A172 (cell line): ENCODE measurements around the gene MGAT5B. TPM values are rescaled to one million over a fixed set of nuclear protein-coding genes. Genes with fewer than 3 reads are reported as not detected.
"Not testable (repeated sequence)": the region's sequence is repeated elsewhere in the genome, so short reads cannot be mapped to it uniquely, and the experiment has no call there.

Experiments
- DNase-seq: peaks from one replicate; pipeline ENCODE4 v3.0.0-alpha.2; 2015; ENCODE audit warnings: low spot score
- total RNA-seq: library from RNA; depleted of rRNA; stranded (reverse); fragments of >200 nt; shearing (Covaris generic); gene quantifications from 2 replicates; pipeline ENCODE4 v1.2.3, GENCODE V29; 2014

MGAT5B gene
- total RNA-seq, 1 experiment from 2014 or later: 16.7 TPM

- DNase-seq: no peak
These were observed 103.9 kb downstream of the MGAT5B start for GRCh38 chr17:76972046-76972641.

GRCh38 chr17:76973040-76973439 is 104.8 kb downstream of the MGAT5B start:
- DNase-seq: no peak

DNA sequence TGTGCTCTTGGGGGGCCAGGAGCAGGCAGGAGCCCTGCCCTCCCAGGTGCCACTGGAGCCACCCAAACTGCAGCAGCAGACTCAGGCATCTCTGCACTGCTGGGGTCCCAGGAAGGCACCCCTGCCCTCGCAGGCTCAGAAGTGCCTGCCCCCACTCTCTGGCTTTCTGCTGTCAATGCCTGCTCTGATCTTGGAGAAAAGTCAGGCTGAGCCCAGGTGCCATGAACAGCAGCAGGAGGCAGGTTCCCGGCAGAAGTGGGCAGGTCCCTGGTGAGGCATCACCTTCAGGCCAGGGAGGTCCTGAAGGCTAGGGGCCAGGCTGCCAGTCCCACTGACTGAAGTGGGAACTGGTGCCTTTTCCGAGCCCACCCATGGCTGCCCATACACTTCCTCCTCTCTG is 106.5 kb downstream of the MGAT5B start:
- no peak for DNase-seq

- not testable (repeated sequence) for DNase-seq
These were observed 109.8 kb downstream of the MGAT5B start for GRCh38 chr17:76978050-76978449.

GRCh38 chr17:76981545-76982295 is 113.5 kb downstream of the MGAT5B start:
- no peak for DNase-seq

DNA sequence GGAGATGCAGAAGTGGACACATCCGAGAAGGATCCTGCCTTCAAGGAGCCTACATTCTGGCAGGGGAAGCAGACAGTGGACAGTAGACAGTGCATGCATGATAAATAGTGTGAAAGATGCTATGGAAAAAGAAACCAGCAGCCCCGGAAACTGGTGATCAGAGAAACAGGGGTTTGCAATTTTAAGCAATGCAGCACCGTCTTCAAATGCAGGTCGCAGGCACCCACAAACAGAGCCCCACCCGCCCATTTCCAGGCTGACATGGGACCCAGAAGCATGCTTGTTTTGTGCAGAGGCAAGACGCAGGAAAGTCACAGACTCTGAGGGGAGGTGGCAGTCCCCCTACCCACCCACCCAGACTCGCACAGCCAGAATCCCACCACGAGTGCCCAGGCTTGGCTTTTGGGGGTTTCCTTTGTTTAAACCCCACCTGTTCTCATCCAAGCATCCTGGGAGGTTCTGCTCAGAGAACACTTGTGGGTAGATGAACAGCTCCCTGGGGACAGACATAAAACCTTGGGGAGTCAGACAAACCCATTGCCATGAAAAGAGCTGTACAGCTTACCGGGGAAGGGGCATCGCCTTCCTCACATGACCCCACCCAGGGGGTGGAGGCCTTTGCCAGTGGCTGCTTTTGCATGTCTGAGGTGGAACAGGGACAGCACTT is 114.3 kb downstream of the MGAT5B start:
- DNase-seq: no peak

DNA sequence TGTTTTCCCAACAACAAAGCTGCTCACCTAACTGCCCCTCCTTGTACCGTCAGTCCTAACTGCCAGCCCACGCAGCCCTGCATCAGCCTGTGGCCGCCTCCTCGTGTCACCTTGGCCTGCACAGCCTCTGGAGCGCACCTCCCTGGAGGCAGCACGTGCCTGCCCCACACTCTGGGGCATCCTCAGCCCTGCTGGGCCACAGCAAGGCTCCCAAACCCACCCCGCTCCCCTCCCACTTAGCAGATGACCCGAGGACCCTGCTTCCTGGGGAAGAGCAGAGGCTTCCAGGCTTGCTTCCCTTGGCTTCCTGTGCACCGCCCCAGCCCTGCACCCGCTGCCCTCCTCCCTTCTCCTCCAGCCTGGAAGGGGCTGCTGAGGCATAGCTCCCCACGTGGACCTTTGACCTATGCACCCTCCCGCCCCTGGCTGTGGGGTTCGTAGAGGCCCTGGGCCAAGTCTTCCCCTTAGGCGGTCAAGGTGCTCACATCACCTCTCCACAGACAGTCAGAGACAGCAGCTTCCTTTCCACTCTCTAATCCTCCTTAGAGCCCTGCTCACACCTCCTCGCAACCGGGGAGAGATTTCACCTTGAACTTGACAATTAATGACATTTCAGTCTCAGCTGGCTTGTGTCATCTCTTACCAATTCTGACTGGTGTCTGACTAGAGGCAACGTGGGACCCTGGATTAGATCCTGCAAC is 115.0 kb downstream of the MGAT5B start:
- no peak for DNase-seq

GRCh38 chr17:76986365-76986764 is 118.2 kb downstream of the MGAT5B start:
- no peak for DNase-seq

DNA sequence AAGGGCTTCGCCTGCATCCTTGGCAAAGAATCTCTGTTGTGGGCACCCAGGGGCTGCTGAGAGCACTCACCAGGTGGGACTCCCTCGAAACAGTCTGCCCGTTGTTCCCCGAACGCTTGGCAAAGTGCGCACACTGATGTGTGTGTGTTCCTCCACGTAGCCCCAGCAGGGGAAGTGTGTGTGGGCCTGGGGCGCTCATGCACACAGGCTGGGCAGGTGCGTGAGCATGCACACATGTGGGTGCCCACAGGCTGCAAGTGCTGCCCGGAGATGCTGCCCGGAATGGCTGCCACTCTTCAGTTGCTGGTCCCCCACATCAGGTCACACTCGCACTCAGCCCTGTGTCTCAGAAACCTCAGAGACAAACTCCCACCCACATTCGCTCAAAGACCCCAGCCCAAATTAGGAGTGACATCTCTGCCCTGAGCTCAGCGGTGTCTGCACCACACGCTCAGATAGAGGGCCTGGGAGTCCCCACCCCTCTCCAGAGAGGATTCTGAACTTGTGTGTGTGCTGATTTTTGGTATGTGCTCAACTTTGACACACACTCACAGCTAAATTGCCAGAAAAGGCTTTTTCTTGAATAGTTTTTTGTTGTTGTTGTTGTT is 119.4 kb downstream of the MGAT5B start:
- DNase-seq: no peak

- DNase-seq: no peak
These were observed 120.6 kb downstream of the MGAT5B start for GRCh38 chr17:76988796-76989195.

DNA sequence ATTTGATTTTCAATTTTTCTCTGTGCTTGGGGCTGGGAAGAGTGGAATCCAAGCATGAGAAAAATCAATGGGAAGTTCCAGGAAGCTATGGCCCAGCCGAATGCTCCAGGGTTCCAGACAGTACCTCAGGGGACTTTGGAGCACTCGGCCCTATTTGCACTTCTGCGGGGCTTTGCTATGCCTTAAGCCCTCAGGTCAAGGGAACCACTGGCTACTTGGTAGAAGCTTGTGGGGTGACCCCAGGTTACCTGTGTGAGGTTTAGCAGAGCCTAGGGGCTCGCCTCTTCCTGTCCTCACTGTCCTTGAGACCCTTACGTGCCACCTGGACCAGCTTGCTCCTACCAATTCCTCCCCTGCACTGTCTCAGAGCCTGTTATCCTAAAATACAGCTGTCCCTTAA is 121.3 kb downstream of the MGAT5B start:
- no peak for DNase-seq

DNA sequence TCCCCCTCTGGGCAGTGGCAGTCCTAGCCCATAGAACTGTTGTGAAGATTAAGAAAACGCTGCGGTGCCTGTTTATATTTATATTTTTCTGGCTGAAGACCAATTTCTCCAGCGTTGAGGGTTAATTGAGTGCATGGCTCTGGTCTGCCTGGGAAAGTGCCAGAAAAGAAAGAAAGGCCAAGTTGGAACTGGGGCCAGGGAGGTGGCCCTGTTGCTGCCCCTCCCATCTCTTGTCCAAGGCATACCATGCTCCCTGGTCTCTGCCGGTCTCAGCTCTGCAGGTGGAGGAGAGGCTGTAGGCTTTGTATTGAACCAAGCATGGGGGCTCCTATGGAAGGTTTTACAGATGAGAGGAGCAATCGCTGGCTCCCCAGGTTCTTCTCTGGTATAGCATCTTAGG is 124.7 kb downstream of the MGAT5B start:
- no peak for DNase-seq

DNA sequence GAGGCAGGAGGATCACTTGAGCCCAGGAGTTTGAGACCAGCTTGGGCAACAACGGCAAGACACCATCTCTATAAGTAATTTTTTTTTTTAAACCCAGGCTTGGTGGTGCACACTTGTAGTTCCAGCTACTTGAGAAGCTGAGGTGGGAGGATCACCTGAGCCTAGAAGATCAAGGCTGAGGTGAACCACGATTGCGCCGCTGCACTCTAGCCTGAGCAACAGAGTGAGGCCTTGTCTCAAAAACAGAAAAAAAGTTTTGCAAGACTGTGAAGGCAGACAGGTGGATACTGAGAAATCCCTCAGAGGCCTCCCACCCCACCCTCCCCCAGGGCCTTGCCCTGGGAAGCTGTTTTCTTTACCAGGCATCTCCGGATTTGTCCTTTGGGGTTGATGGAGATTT is 125.4 kb downstream of the MGAT5B start:
- no peak for DNase-seq

- DNase-seq: peak; percentile 71
These were observed 126.0 kb downstream of the MGAT5B start for GRCh38 chr17:76994237-76994637.

GRCh38 chr17:76995387-76996105 is 127.3 kb downstream of the MGAT5B start:
- DNase-seq: no peak

DNA sequence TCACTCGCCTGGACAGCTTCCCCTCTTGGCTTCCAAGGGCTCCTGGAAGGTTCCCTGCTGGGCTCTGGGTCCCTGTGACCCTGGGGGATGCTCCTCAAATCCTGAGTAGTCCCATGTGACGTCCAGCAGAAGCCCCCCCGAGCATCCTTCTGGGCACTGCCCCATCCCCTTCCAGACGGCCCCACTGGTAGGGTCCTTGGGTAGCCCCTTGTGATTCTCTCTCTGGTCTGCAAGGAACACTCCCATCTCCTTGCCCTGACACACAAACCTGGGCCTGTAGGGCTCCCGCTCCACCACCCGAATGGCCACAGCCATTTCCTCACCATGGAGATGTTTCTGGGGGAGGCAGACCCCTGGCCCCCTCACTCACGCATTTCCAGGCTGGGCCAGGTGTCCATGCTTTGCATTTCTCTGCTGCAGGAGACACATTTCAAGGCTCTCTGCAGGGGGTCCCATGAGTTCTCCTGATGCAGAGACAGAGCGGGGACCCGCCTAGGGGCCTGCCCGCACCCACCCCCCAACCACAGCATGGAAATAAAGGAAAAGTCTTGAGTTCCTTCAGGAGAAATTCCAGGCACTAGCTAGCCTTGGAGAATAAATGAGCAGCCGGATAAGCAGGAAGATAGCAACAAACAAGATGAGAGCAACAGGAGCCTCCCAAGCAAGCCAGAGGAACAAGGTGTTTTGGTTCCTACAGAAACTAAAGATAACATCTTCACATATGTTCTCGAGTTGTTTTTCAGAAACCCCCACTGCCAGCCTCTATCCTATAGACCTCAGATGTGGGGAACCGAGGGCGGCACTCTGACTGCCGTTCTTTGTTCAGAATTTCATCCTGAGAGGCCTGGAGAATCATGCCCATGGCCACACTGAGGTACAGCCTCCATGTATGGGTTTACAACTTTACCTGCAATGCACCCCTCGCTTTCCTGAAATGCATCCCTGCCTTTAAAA is 128.8 kb downstream of the MGAT5B start:
- DNase-seq: no peak

DNA sequence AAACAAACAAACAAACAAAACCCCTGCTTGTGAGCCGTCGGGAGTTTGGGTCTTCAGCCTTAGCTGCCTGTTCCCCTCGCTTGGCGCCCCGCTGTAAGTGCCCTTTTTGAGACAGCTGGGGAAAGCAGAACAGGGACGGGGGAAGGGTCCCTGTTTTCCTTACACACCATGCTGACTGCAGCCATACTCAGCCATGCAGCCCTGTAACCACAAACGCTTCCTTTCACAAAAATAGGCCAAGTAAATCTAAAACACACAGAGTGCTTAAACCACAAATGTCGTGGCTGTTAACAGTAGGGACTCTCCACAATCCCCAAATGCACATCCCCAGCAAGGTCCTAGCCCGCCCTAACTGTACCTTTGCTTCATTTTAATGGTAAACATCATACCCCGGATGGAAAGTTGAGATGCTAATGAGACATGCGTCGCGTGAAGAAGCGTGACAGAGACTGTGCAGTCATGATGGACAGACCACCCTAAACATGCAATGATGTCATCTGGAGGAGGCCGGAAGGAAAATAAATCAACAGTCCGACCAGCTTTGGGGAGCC is 129.9 kb downstream of the MGAT5B start:
- peak; percentile 57 for DNase-seq

- DNase-seq: no peak
These were observed 130.6 kb downstream of the MGAT5B start for GRCh38 chr17:76998839-76999238.
